ENCODE results near the gene GALNT18.

The GALNT18 gene

GRCh38 chr11:11640996-11641395 is 19.2 kb upstream of the GALNT18 start:
- TF ChIP-seq CTCF (IDR thresholded peaks at IDR 0.05; ENCODE audit: low read depth, low read length), result no peak
- no peak for DNase-seq (ENCODE audit: extremely low read depth, low read depth)

GRCh38 chr11:11640152-11640551 is 18.3 kb upstream of the GALNT18 start:
- no peak for DNase-seq (ENCODE audit: extremely low read depth, low read depth)
- no peak for TF ChIP-seq CTCF (IDR thresholded peaks at IDR 0.05; ENCODE audit: low read depth, low read length)

GRCh38 chr11:11636671-11637070 is 14.9 kb upstream of the GALNT18 start:
- no peak for TF ChIP-seq CTCF (IDR thresholded peaks at IDR 0.05; ENCODE audit: low read depth, low read length)
- DNase-seq (ENCODE audit: extremely low read depth, low read depth), result no peak

GRCh38 chr11:11635443-11635842 is 13.6 kb upstream of the GALNT18 start:
- TF ChIP-seq CTCF (IDR thresholded peaks at IDR 0.05; ENCODE audit: low read depth, low read length), result no peak
- DNase-seq (ENCODE audit: extremely low read depth, low read depth), result no peak

GRCh38 chr11:11629368-11629767 is 7.6 kb upstream of the GALNT18 start:
- TF ChIP-seq CTCF (IDR thresholded peaks at IDR 0.05; ENCODE audit: low read depth, low read length), result no peak
- DNase-seq (ENCODE audit: extremely low read depth, low read depth), result no peak

- no peak for DNase-seq (ENCODE audit: extremely low read depth, low read depth)
- TF ChIP-seq CTCF (IDR thresholded peaks at IDR 0.05; ENCODE audit: low read depth, low read length), result no peak
These were observed 6.8 kb upstream of the GALNT18 start for GRCh38 chr11:11628651-11629050.

GRCh38 chr11:11626128-11626527 is 4.3 kb upstream of the GALNT18 start:
- no peak for DNase-seq (ENCODE audit: extremely low read depth, low read depth)
- no peak for TF ChIP-seq CTCF (IDR thresholded peaks at IDR 0.05; ENCODE audit: low read depth, low read length)

All from AG09319 (cell line).